22Rv1 (cell line): ENCODE measurements around the gene RIMS4.

Experiments
- H3K27ac ChIP-seq: fragments of 450-650 bp; 2 replicates; pipeline ENCODE4 v1.5.1; 2017
- CTCF ChIP-seq: fragments of 450-650 bp; IDR thresholded peaks from 2 replicates; pipeline ENCODE4 v1.5.1; 2017; ENCODE audit warnings: mild to moderate bottlenecking
- ZFX ChIP-seq: fragments of 450-650 bp; IDR thresholded peaks from 2 replicates; pipeline ENCODE4 v1.6.1; 2017; ENCODE audit warnings: antibody characterized with exemption, borderline replicate concordance

RIMS4 gene

GRCh38 chr20:44709380-44709779 lies 101.0 kb downstream of the RIMS4 start:
- no peak overlapping the region for H3K27ac ChIP-seq
- no peak for TF ChIP-seq ZFX
- no peak for TF ChIP-seq CTCF

- no peak for TF ChIP-seq CTCF
- no peak for TF ChIP-seq ZFX
- no peak overlapping the region for H3K27ac ChIP-seq
Measured at GRCh38 chr20:44707018-44707579, 103.2 kb downstream of the RIMS4 start.

GRCh38 chr20:44706301-44707017 lies 103.9 kb downstream of the RIMS4 start:
- no peak for TF ChIP-seq CTCF
- no peak for TF ChIP-seq ZFX
- H3K27ac ChIP-seq, result no peak overlapping the region

- no peak overlapping the region for H3K27ac ChIP-seq
Measured at GRCh38 chr20:44705364-44706094, 104.8 kb downstream of the RIMS4 start.

GRCh38 chr20:44704551-44704971 lies 105.8 kb downstream of the RIMS4 start:
- H3K27ac ChIP-seq, result no peak overlapping the region
- no peak for TF ChIP-seq ZFX
- no peak for TF ChIP-seq CTCF

More at GRCh38 chr20:44705364-44706094, 104.8 kb downstream of the RIMS4 start:
- TF ChIP-seq CTCF, result no peak
- TF ChIP-seq ZFX, result no peak

GRCh38 chr20:44703956-44704488 lies 106.3 kb downstream of the RIMS4 start:
- no peak for TF ChIP-seq CTCF
- no peak for TF ChIP-seq ZFX
- H3K27ac ChIP-seq, result no peak overlapping the region
